Medulla oblongata (tissue), 1 donor: ENCODE data around the gene SYTL4.

Experiments
- DNase-seq: peaks from one replicate; pipeline ENCODE4 v3.0.0-alpha.2; 2015; ENCODE audit errors: extremely low spot score

Gene SYTL4

GRCh38 chrX:100695302-100695701, 36.6 kb downstream of the SYTL4 start:
- no peak for DNase-seq

- no peak for DNase-seq
Measured at GRCh38 chrX:100687546-100687945, 44.4 kb downstream of the SYTL4 start.

GRCh38 chrX:100687128-100687527, 44.8 kb downstream of the SYTL4 start:
- no peak for DNase-seq

GRCh38 chrX:100685997-100686305, 46.0 kb downstream of the SYTL4 start:
- no peak for DNase-seq

- DNase-seq, result peak; percentile 83
Measured at GRCh38 chrX:100685284-100685996, 46.5 kb downstream of the SYTL4 start.

GRCh38 chrX:100682939-100683338, 49.0 kb downstream of the SYTL4 start:
- DNase-seq, result no peak

GRCh38 chrX:100681599-100681998, 50.3 kb downstream of the SYTL4 start:
- DNase-seq, result no peak

GRCh38 chrX:100680756-100681155, 51.2 kb downstream of the SYTL4 start:
- DNase-seq, result peak; percentile 8

- DNase-seq, result peak; percentile 5
Measured at GRCh38 chrX:100677611-100678181, 54.2 kb downstream of the SYTL4 start.

- peak; percentile 3 for DNase-seq
Measured at GRCh38 chrX:100674705-100675104, 57.2 kb downstream of the SYTL4 start.

GRCh38 chrX:100673397-100673953, 58.4 kb downstream of the SYTL4 start:
- no peak for DNase-seq

- no peak for DNase-seq
Measured at GRCh38 chrX:100672966-100673365, 59.0 kb downstream of the SYTL4 start.

- DNase-seq, result no peak
Measured at GRCh38 chrX:100663642-100664041, 68.3 kb downstream of the SYTL4 start.

GRCh38 chrX:100662796-100663195, 69.1 kb downstream of the SYTL4 start:
- DNase-seq, result no peak

GRCh38 chrX:100662170-100662569, 69.8 kb downstream of the SYTL4 start:
- DNase-seq, result no peak

GRCh38 chrX:100659431-100660137, 72.3 kb downstream of the SYTL4 start:
- DNase-seq, result no peak

GRCh38 chrX:100658941-100659381, 73.0 kb downstream of the SYTL4 start:
- DNase-seq, result no peak

GRCh38 chrX:100654261-100654660, 77.7 kb downstream of the SYTL4 start:
- DNase-seq, result no peak

- DNase-seq, result no peak
Measured at GRCh38 chrX:100652266-100652665, 79.7 kb downstream of the SYTL4 start.

GRCh38 chrX:100650841-100651240, 81.1 kb downstream of the SYTL4 start:
- no peak for DNase-seq

- peak; percentile 29 for DNase-seq
Measured at GRCh38 chrX:100649550-100650356, 82.2 kb downstream of the SYTL4 start.
